ENCODE results near the gene CEMIP. TPM values are rescaled to one million over a fixed set of nuclear protein-coding genes. Genes with fewer than 3 reads are reported as not detected.
A peak's percentile ranks its signal among the peaks of the same experiment; 100 is the strongest.

Gene CEMIP
- total RNA-seq, 1 donor from 2014 or later = under 0.01 TPM

GRCh38 chr15:80776420-80777045, 2.6 kb upstream of the CEMIP start:
- peak; percentile 90 for TF ChIP-seq CTCF (IDR thresholded peaks at IDR 0.05; ENCODE audit: insufficient read depth, low read length, poor library complexity, severe bottlenecking)
- DNase-seq (ENCODE audit: low read depth) = peak; percentile 23
- no peaks in the 10 kb centered on the region for H3K36me3 ChIP-seq (ENCODE audit: control insufficient read depth, insufficient read depth, low read length)
- H3K27me3 ChIP-seq (ENCODE audit: control insufficient read depth, insufficient read depth, low read length) = peaks cover 26% of the 10 kb centered on the region
- no peak overlapping the region for H3K4me3 ChIP-seq (ENCODE audit: low read depth, low read length)

- TF ChIP-seq CTCF (IDR thresholded peaks at IDR 0.05; ENCODE audit: insufficient read depth, low read length, poor library complexity, severe bottlenecking) = no peak
- no peak for DNase-seq (ENCODE audit: low read depth)
- Histone ChIP-seq H3K4me3 (ENCODE audit: low read depth, low read length) (no peak overlapping the region), H3K27me3 (ENCODE audit: control insufficient read depth, insufficient read depth, low read length) (peaks cover 27% of the 10 kb centered on the region), H3K36me3 (ENCODE audit: control insufficient read depth, insufficient read depth, low read length) (no peaks in the 10 kb centered on the region)
Observed at GRCh38 chr15:80777137-80777536, 2.0 kb upstream of the CEMIP start.

GRCh38 chr15:80777826-80778620, 1.1 kb upstream of the CEMIP start:
- Histone ChIP-seq H3K36me3 (ENCODE audit: control insufficient read depth, insufficient read depth, low read length) (no peaks in the 10 kb centered on the region), H3K4me3 (ENCODE audit: low read depth, low read length) (no peak overlapping the region), H3K27me3 (ENCODE audit: control insufficient read depth, insufficient read depth, low read length) (peaks cover 28% of the 10 kb centered on the region)
- no peak for DNase-seq (ENCODE audit: low read depth)
- no peak for TF ChIP-seq CTCF (IDR thresholded peaks at IDR 0.05; ENCODE audit: insufficient read depth, low read length, poor library complexity, severe bottlenecking)

- Histone ChIP-seq H3K4me3 (ENCODE audit: low read depth, low read length) (no peak overlapping the region), H3K27me3 (ENCODE audit: control insufficient read depth, insufficient read depth, low read length) (peaks cover 30% of the 10 kb centered on the region), H3K36me3 (ENCODE audit: control insufficient read depth, insufficient read depth, low read length) (no peaks in the 10 kb centered on the region)
- TF ChIP-seq CTCF (IDR thresholded peaks at IDR 0.05; ENCODE audit: insufficient read depth, low read length, poor library complexity, severe bottlenecking) = no peak
- DNase-seq (ENCODE audit: low read depth) = no peak
Observed at GRCh38 chr15:80778621-80778963, 578 bp upstream of the CEMIP start.

- TF ChIP-seq CTCF (IDR thresholded peaks at IDR 0.05; ENCODE audit: insufficient read depth, low read length, poor library complexity, severe bottlenecking) = no peak
- no peak for DNase-seq (ENCODE audit: low read depth)
- Histone ChIP-seq H3K4me3 (ENCODE audit: low read depth, low read length) (peak overlapping the region; percentile 33), H3K27me3 (ENCODE audit: control insufficient read depth, insufficient read depth, low read length) (peaks cover 37% of the 10 kb centered on the region), H3K36me3 (ENCODE audit: control insufficient read depth, insufficient read depth, low read length) (no peaks in the 10 kb centered on the region)
Observed at GRCh38 chr15:80779658-80780415, 667 bp downstream of the CEMIP start.

Measured in kidney epithelial cell (primary cell).